Cardiac septum (tissue), 1 donor: ENCODE results near the gene GATA3. TPM values are rescaled to one million over a fixed set of nuclear protein-coding genes. Genes with fewer than 3 reads are reported as not detected.

Experiments used
- DNase-seq: peaks from one replicate; pipeline ENCODE4 v3.0.0-alpha.2; 2020; ENCODE audit warnings: low spot score
- intact Hi-C: fragments of 100-400 bp; cut with DNase I; formaldehyde crosslinking; loops from one replicate; pipeline ENCODE4 v1.14.0; 2022
- total RNA-seq: library from RNA; stranded (reverse); fragmentation: NEBNext Ultra II Directional; extraction: Animal tissue kit (Norgen Biotek cat#: 25700); gene quantifications from one replicate; pipeline ENCODE4 v1.2.1, GENCODE V29; 2021
- donor health status: DM: no; HTN: no; CAD: no.

Gene GATA3
- total RNA-seq, 1 donor from 2014 or later: 1.2 TPM

GRCh38 chr10:8084799-8085198, 30.3 kb downstream of the GATA3 start:
- intact Hi-C loops: no loop called here
- no peak for DNase-seq

- intact Hi-C loops: no loop called here
- no peak for DNase-seq
Observed at GRCh38 chr10:8085251-8085650, 30.8 kb downstream of the GATA3 start.

GRCh38 chr10:8086315-8086714, 31.8 kb downstream of the GATA3 start:
- DNase-seq: no peak

GRCh38 chr10:8088504-8088903, 34.0 kb downstream of the GATA3 start:
- intact Hi-C loops: no loop called here
- DNase-seq: no peak

More at GRCh38 chr10:8086315-8086714, 31.8 kb downstream of the GATA3 start:
- intact Hi-C loops: no loop called here

GRCh38 chr10:8092428-8092827, 37.9 kb downstream of the GATA3 start:
- no peak for DNase-seq
- intact Hi-C loops: no loop called here

- DNase-seq: no peak
- intact Hi-C loops: no loop called here
Observed at GRCh38 chr10:8095959-8096358, 41.5 kb downstream of the GATA3 start.

- DNase-seq: no peak
- intact Hi-C loops: no loop called here
Observed at GRCh38 chr10:8096931-8097330, 42.4 kb downstream of the GATA3 start.

- intact Hi-C loops: no loop called here
- no peak for DNase-seq
Observed at GRCh38 chr10:8100366-8100765, 45.9 kb downstream of the GATA3 start.

GRCh38 chr10:8102708-8103401, 48.4 kb downstream of the GATA3 start:
- no peak for DNase-seq
- intact Hi-C loops: no loop called here

- DNase-seq: no peak
- intact Hi-C loops: no loop called here
Observed at GRCh38 chr10:8103543-8103942, 49.1 kb downstream of the GATA3 start.

GRCh38 chr10:8104005-8104404, 49.5 kb downstream of the GATA3 start:
- DNase-seq: no peak
- intact Hi-C loops: no loop called here

GRCh38 chr10:8104721-8105120, 50.2 kb downstream of the GATA3 start:
- no peak for DNase-seq
- intact Hi-C loops: no loop called here

GRCh38 chr10:8105932-8106331, 51.4 kb downstream of the GATA3 start:
- intact Hi-C loops: no loop called here
- no peak for DNase-seq

GRCh38 chr10:8112230-8112905, 57.9 kb downstream of the GATA3 start:
- DNase-seq: no peak
- intact Hi-C loops: no loop called here

- no peak for DNase-seq
- intact Hi-C loops: no loop called here
Observed at GRCh38 chr10:8112942-8113442, 58.5 kb downstream of the GATA3 start.

GRCh38 chr10:8113616-8114015, 59.1 kb downstream of the GATA3 start:
- no peak for DNase-seq
- intact Hi-C loops: no loop called here

GRCh38 chr10:8114741-8115617, 60.5 kb downstream of the GATA3 start:
- DNase-seq: no peak
- intact Hi-C loops: no loop called here

- intact Hi-C loops: no loop called here
- no peak for DNase-seq
Observed at GRCh38 chr10:8115618-8115980, 61.1 kb downstream of the GATA3 start.

GRCh38 chr10:8116474-8116873, 62.0 kb downstream of the GATA3 start:
- intact Hi-C loops: no loop called here
- no peak for DNase-seq

GRCh38 chr10:8116926-8117493, 62.5 kb downstream of the GATA3 start:
- DNase-seq: no peak
- intact Hi-C loops: no loop called here
